Esophagus squamous epithelium (tissue), 4 donors: ENCODE results near the gene GALC.

Experiments used
- CTCF ChIP-seq, 6 experiments: fragments of 450-650 bp in 4 of 6; fragments of 200-600 bp in 2 of 6; sonication (generic) in 2 of 6; IDR thresholded peaks; one replicate each; pipeline ENCODE4 v1.5.1; 2016 to 2019; ENCODE audit warnings: antibody characterized with exemption in 6 of 6, mild to moderate bottlenecking in 4 of 6, moderate library complexity in 4 of 6
- POLR2A ChIP-seq, 4 donors: fragments of 450-650 bp; IDR thresholded peaks; one replicate each; pipeline ENCODE4 v1.6.1; 2017; ENCODE audit warnings: antibody characterized with exemption in 4 of 4, mild to moderate bottlenecking in 4 of 4, moderate library complexity in 3 of 4

GRCh38 chr14:87971010-87971409 lies 22.0 kb downstream of the GALC start:
- TF ChIP-seq CTCF (IDR thresholded peaks at IDR 0.05) (no peak), POLR2A (IDR thresholded peaks at IDR 0.05) (no peak)
